ENCODE data around the gene IQSEC3. TPM values are rescaled to one million over a fixed set of nuclear protein-coding genes. Genes with fewer than 3 reads are reported as not detected.

Gene IQSEC3
- total and polyA plus RNA-seq, 2 of the 13 experiments (the other 11 are each of a cell fraction or from before 2014, with no cell fraction given), result not detected

GRCh38 chr12:201361-201760 is 134.8 kb downstream of the IQSEC3 start:
- POLR2A ChIA-PET, result no interaction called here
- ATAC-seq, result no peak
- Histone ChIP-seq H3K27me3 (ENCODE audit: control insufficient read depth in 1 of 2, insufficient read depth in 2 of 2, low read length in 2 of 2) (no peaks in the 10 kb centered on the region; a peak in 1 of 5 replicates), H2AFZ (ENCODE audit: low read length) (no peak overlapping the region), H3K4me2 (ENCODE audit: low read depth, low read length) (no peak overlapping the region), H3K36me3 (replicated peaks in 1 of 2; ENCODE audit: control insufficient read depth in 1 of 2, insufficient read depth in 2 of 2, low read length in 2 of 2) (no peaks in the 10 kb centered on the region), H3K4me1 (ENCODE audit: insufficient read depth, low read length) (0 out of 2 replicates have a peak, but pooled peaks cover 1% of the 10 kb centered on the region), H3K9ac (ENCODE audit: insufficient read depth, low read depth, low read length) (no peak overlapping the region), H3K4me3 (replicated peaks in 1 of 3; ENCODE audit: insufficient read depth in 1 of 3, low read depth in 2 of 3, low read length in 3 of 3) (no peak overlapping the region), H3K27ac (ENCODE audit: extremely low read length, insufficient read depth, low read length) (no peak overlapping the region), H3K79me2 (ENCODE audit: insufficient read depth, low read length) (no peaks in the 10 kb centered on the region), H3K9me3 (ENCODE audit: low read length) (no peaks in the 10 kb centered on the region), H4K20me1 (ENCODE audit: insufficient read depth, low read length) (no peaks in the 10 kb centered on the region)
- DNase-seq (ENCODE audit: low spot score), result no peak
- no peak for FAIRE-seq
- CTCF ChIA-PET (ENCODE audit: low intra/inter-chr PET ratio, low total read pairs), result no interaction called here
- WGBS (ENCODE audit: low lambda C conversion rate), result 89% methylated on average over 8 of the region's 8 CpGs
- intact Hi-C loops (cut with micrococcal nuclease; ENCODE audit: unreplicated experiment) (no loop called here), in situ Hi-C loops (cut with HindIII; ENCODE audit: extremely low pct_ligation_motif_present, low pct_unique_long_range_greater_than_20kb) (no loop called here)
- BruUV-seq (replicated peaks), result no TSS peak
- TF ChIP-seq SMARCC2 (IDR thresholded peaks at IDR 0.05) (no peak), PBX2 (CRISPR knock-in tag; IDR thresholded peaks at IDR 0.05) (no peak), HOMEZ (CRISPR knock-in tag; IDR thresholded peaks at IDR 0.05; ENCODE audit: low read depth) (no peak), EZH2 (conservative IDR thresholded peaks at IDR 0.05; ENCODE audit: low read depth, low read length) (no peak), ZNF343 (CRISPR knock-in tag; IDR thresholded peaks at IDR 0.05) (no peak), GATAD2A (CRISPR knock-in tag; IDR thresholded peaks at IDR 0.05) (no peak), PAXIP1 (CRISPR knock-in tag; conservative IDR thresholded peaks at IDR 0.05) (no peak), KMT2A (CRISPR knock-in tag; IDR thresholded peaks at IDR 0.05) (no peak), MAF1 (CRISPR knock-in tag; IDR thresholded peaks at IDR 0.05; ENCODE audit: borderline replicate concordance) (no peak), AHR (CRISPR knock-in tag; IDR thresholded peaks at IDR 0.05) (no peak), FOXP1 (IDR thresholded peaks at IDR 0.05) (no peak), FOXP1 (CRISPR knock-in tag; IDR thresholded peaks at IDR 0.05) (no peak), MXD1 (CRISPR knock-in tag; IDR thresholded peaks at IDR 0.05) (no peak), AGO2 (optimal IDR thresholded peaks at IDR 0.05; ENCODE audit: low read depth, low read length) (no peak), ZNF557 (CRISPR knock-in tag; IDR thresholded peaks at IDR 0.05) (no peak), ZNF672 (CRISPR knock-in tag; IDR thresholded peaks at IDR 0.05) (no peak), HMGXB3 (CRISPR knock-in tag; IDR thresholded peaks at IDR 0.05; ENCODE audit: borderline replicate concordance) (no peak)
